GM19351 (cell line): ENCODE data around the gene IDH3B.

Experiments
- ATAC-seq: cut with Tn5 transposase; IDR thresholded peaks from one replicate; pipeline ENCODE4 v1.9.1; 2021; ENCODE audit warnings: mild to moderate bottlenecking, moderate library complexity; ENCODE audit not compliant: unreplicated experiment

Gene IDH3B

GRCh38 chr20:2658414-2659354, 5.3 kb downstream of the IDH3B start:
- no peak for ATAC-seq

GRCh38 chr20:2657674-2658073, 6.3 kb downstream of the IDH3B start:
- ATAC-seq, result no peak

GRCh38 chr20:2657241-2657640, 6.8 kb downstream of the IDH3B start:
- ATAC-seq, result no peak

GRCh38 chr20:2656471-2657117, 7.4 kb downstream of the IDH3B start:
- no peak for ATAC-seq

- ATAC-seq, result no peak
These were observed 8.5 kb downstream of the IDH3B start for GRCh38 chr20:2655331-2656116.

- ATAC-seq, result no peak
These were observed 9.2 kb downstream of the IDH3B start for GRCh38 chr20:2654831-2655230.

GRCh38 chr20:2654384-2654822, 9.6 kb downstream of the IDH3B start:
- no peak for ATAC-seq

GRCh38 chr20:2653556-2654383, 10.2 kb downstream of the IDH3B start:
- ATAC-seq, result no peak

GRCh38 chr20:2652724-2653555, 11.1 kb downstream of the IDH3B start:
- peak; percentile 36 for ATAC-seq

GRCh38 chr20:2651772-2652723, 12.0 kb downstream of the IDH3B start, which contains the start of gene NOP56:
TSS of gene NOP56 (plus strand) at chr20:2652632. CDS start at chr20:2652661, 29 bp downstream.
- peak; percentile 86 for ATAC-seq

- no peak for ATAC-seq
These were observed 20.3 kb downstream of the IDH3B start for GRCh38 chr20:2643708-2644107.

GRCh38 chr20:2640899-2641298, 23.1 kb downstream of the IDH3B start:
- ATAC-seq, result no peak

GRCh38 chr20:2640260-2640659, 23.8 kb downstream of the IDH3B start:
- no peak for ATAC-seq

- ATAC-seq, result no peak
These were observed 26.8 kb downstream of the IDH3B start for GRCh38 chr20:2637246-2637645.

- no peak for ATAC-seq
These were observed 30.6 kb downstream of the IDH3B start for GRCh38 chr20:2633381-2633780.

GRCh38 chr20:2631228-2631627, 32.8 kb downstream of the IDH3B start:
- no peak for ATAC-seq

GRCh38 chr20:2626853-2627541, 37.0 kb downstream of the IDH3B start:
- no peak for ATAC-seq

- no peak for ATAC-seq
These were observed 39.0 kb downstream of the IDH3B start for GRCh38 chr20:2625062-2625461.
